Keratinocyte (primary cell): ENCODE measurements around the gene EPC2. TPM values are rescaled to one million over a fixed set of nuclear protein-coding genes. Genes with fewer than 3 reads are reported as not detected.

Experiments
- DNase-seq: peaks from one replicate; pipeline ENCODE4 v3.0.0-alpha.2; 2011; ENCODE audit warnings: low read depth, missing footprints, low spot score
- FAIRE-seq: peaks from 2 replicates; lab custom pipeline; 2011; peaks lifted over from hg19 to GRCh38; lab: Jason Lieb, UNC
- H2AFZ ChIP-seq: 2 replicates; pipeline ENCODE4 v1.6.0; 2012; ENCODE audit warnings: low read length, control low read depth, inconsistent platforms; ENCODE audit not compliant: control insufficient read depth
- H3K27ac ChIP-seq: 2 replicates; pipeline ENCODE4 v1.5.1; 2011; ENCODE audit warnings: low read length; ENCODE audit not compliant: control insufficient read depth, insufficient read depth
- H3K27me3 ChIP-seq: 3 replicates; pipeline ENCODE4 v1.6.0; 2011; ENCODE audit warnings: low read length; ENCODE audit not compliant: control insufficient read depth, insufficient read depth; ENCODE audit errors: extremely low read depth
- H3K36me3 ChIP-seq, 2 experiments: 2 replicates in 1 of 2; 3 replicates in 1 of 2; pipeline ENCODE4 v1.5.1; 2011; ENCODE audit warnings: low read length in 2 of 2, mild to moderate bottlenecking in 1 of 2; ENCODE audit not compliant: control insufficient read depth in 2 of 2, insufficient read depth in 2 of 2; ENCODE audit errors: extremely low read depth in 1 of 2
- H3K4me1 ChIP-seq: 3 replicates; pipeline ENCODE4 v1.5.1; 2011; ENCODE audit warnings: low read length; ENCODE audit not compliant: control insufficient read depth, insufficient read depth; ENCODE audit errors: extremely low read depth
- H3K4me2 ChIP-seq: 3 replicates; pipeline ENCODE4 v1.6.0; 2011; ENCODE audit warnings: low read depth, low read length; ENCODE audit not compliant: control insufficient read depth, insufficient read depth; ENCODE audit errors: extremely low read depth
- H3K4me3 ChIP-seq, 3 experiments: fragments of 200-600 bp in 1 of 3; sonication (generic) in 1 of 3; 2 replicates in 2 of 3; 3 replicates in 1 of 3; pipeline ENCODE4 v1.5.1; 2011 to 2016; ENCODE audit warnings: low read length in 3 of 3, mild to moderate bottlenecking in 3 of 3, control low read depth in 2 of 3, inconsistent platforms in 1 of 3, low read depth in 1 of 3, mixed read lengths in 1 of 3, mixed run types in 1 of 3, moderate library complexity in 1 of 3; ENCODE audit not compliant: control insufficient read depth in 2 of 3, insufficient read depth in 2 of 3; ENCODE audit errors: extremely low read depth in 1 of 3
- H3K79me2 ChIP-seq: 2 replicates; pipeline ENCODE4 v1.6.0; 2012; ENCODE audit warnings: low read length; ENCODE audit not compliant: control insufficient read depth, insufficient read depth
- H3K9ac ChIP-seq: 3 replicates; pipeline ENCODE4 v1.6.0; 2011; ENCODE audit warnings: low read length; ENCODE audit not compliant: control insufficient read depth, insufficient read depth; ENCODE audit errors: extremely low read depth
- H3K9me1 ChIP-seq: 3 replicates; pipeline ENCODE4 v1.6.0; 2011; ENCODE audit warnings: low read length; ENCODE audit not compliant: control insufficient read depth, insufficient read depth; ENCODE audit errors: extremely low read depth
- H3K9me3 ChIP-seq: 2 replicates; pipeline ENCODE4 v1.5.1; 2012; ENCODE audit warnings: low read depth, low read length; ENCODE audit not compliant: control insufficient read depth
- H4K20me1 ChIP-seq: 3 replicates; pipeline ENCODE4 v1.6.0; 2011; ENCODE audit warnings: low read length; ENCODE audit not compliant: control insufficient read depth, insufficient read depth; ENCODE audit errors: extremely low read depth
- CTCF ChIP-seq, 3 experiments: IDR thresholded peaks in 1 of 3; conservative IDR thresholded peaks in 1 of 3; optimal IDR thresholded peaks in 1 of 3; 2 replicates in 2 of 3; 3 replicates in 1 of 3; pipeline versions ENCODE3 to v1.5.1; 2011; ENCODE audit warnings: low read length in 3 of 3, mild to moderate bottlenecking in 3 of 3, moderate library complexity in 2 of 3, control low read depth in 1 of 3, inconsistent platforms in 1 of 3; ENCODE audit not compliant: insufficient read depth in 2 of 3; ENCODE audit errors: extremely low read depth in 1 of 3
- EZH2 ChIP-seq: IDR thresholded peaks from one replicate; pipeline ENCODE4 v1.6.1; 2012; ENCODE audit warnings: inconsistent platforms, mild to moderate bottlenecking, low read length, moderate library complexity
- dilution Hi-C: fragments of 300-500 bp; cut with MboI; formaldehyde crosslinking; loops from one replicate; pipeline ENCODE4 v1.7.0; 2020; ENCODE audit warnings: low sequenced_read_pairs; ENCODE audit not compliant: extremely low pct_ligation_motif_present
- polyA plus RNA-seq, 5 experiments: library from polyadenylated mRNA; depleted of rRNA in 3 of 5; stranded (reverse) in 3 of 5; stranded (forward) in 1 of 5; unstranded in 1 of 5; fragments of >200 nt; gene quantifications; 1 replicate in 1 of 5; 2 replicates in 3 of 5; 3 replicates in 1 of 5; pipeline versions ENCODE4 v1.2.1 to v1.2.3, GENCODE V29; 2011 to 2012; ENCODE audit warnings: missing spikeins in 2 of 5, low read depth in 1 of 5, low replicate concordance in 1 of 5

Gene EPC2
- polyA plus RNA-seq, 1 donor (not counting 4 experiments of a cell fraction or from before 2014, with no cell fraction given), result 13.1 TPM

- no peak overlapping the region for H3K4me3 ChIP-seq
- H2AFZ ChIP-seq, result no peak overlapping the region
- H3K9me3 ChIP-seq, result no peaks in the 10 kb centered on the region
- TF ChIP-seq EZH2, result no peak
- no peak for TF ChIP-seq CTCF (optimal IDR thresholded peaks at IDR 0.05 in 1 of 3, IDR thresholded peaks at IDR 0.05 in 1 of 3, conservative IDR thresholded peaks at IDR 0.05 in 1 of 3; ENCODE audit: extremely low read depth in 1 of 3, insufficient read depth in 2 of 3, low read length in 3 of 3)
- H3K79me2 ChIP-seq, result peaks cover 3% of the 10 kb centered on the region
- peaks cover 8% of the 10 kb centered on the region for H3K4me1 ChIP-seq
- H4K20me1 ChIP-seq, result no peaks in the 10 kb centered on the region
- no peak overlapping the region for H3K27ac ChIP-seq
- no peak overlapping the region for H3K9ac ChIP-seq
- dilution Hi-C loops, result no loop called here
- DNase-seq, result no peak
- H3K9me1 ChIP-seq, result no peaks in the 10 kb centered on the region
- H3K4me2 ChIP-seq, result no peak overlapping the region
- FAIRE-seq, result no peak
- no peaks in the 10 kb centered on the region for H3K36me3 ChIP-seq
- H3K27me3 ChIP-seq, result no peaks in the 10 kb centered on the region
Measured at GRCh38 chr2:148737742-148738141, 93.2 kb downstream of the EPC2 start.

- no peaks in the 10 kb centered on the region for H4K20me1 ChIP-seq
- dilution Hi-C loops, result no loop called here
- no peaks in the 10 kb centered on the region for H3K9me3 ChIP-seq
- no peak for TF ChIP-seq CTCF (optimal IDR thresholded peaks at IDR 0.05 in 1 of 3, IDR thresholded peaks at IDR 0.05 in 1 of 3, conservative IDR thresholded peaks at IDR 0.05 in 1 of 3; ENCODE audit: extremely low read depth in 1 of 3, insufficient read depth in 2 of 3, low read length in 3 of 3)
- no peak for TF ChIP-seq EZH2
- no peaks in the 10 kb centered on the region for H3K9me1 ChIP-seq
- H3K4me1 ChIP-seq, result peaks cover 8% of the 10 kb centered on the region
- no peak overlapping the region for H3K4me2 ChIP-seq
- H3K36me3 ChIP-seq, result no peaks in the 10 kb centered on the region
- H3K27ac ChIP-seq, result no peak overlapping the region
- FAIRE-seq, result no peak
- no peak overlapping the region for H3K4me3 ChIP-seq
- no peaks in the 10 kb centered on the region for H3K79me2 ChIP-seq
- H2AFZ ChIP-seq, result no peak overlapping the region
- no peak overlapping the region for H3K9ac ChIP-seq
- no peaks in the 10 kb centered on the region for H3K27me3 ChIP-seq
- no peak for DNase-seq
Measured at GRCh38 chr2:148739454-148740105, 95.0 kb downstream of the EPC2 start.
